ENCODE measurements around the gene COX4I2.

COX4I2 gene

GRCh38 chr20:31674895-31675827 is 37.4 kb downstream of the COX4I2 start:
- no peak overlapping the region for H3K4me3 ChIP-seq (ENCODE audit: low read depth, low read length)

- no peak overlapping the region for H3K4me3 ChIP-seq (ENCODE audit: low read depth, low read length)
Measured at GRCh38 chr20:31675828-31676608, 38.3 kb downstream of the COX4I2 start.

- no peak overlapping the region for H3K4me3 ChIP-seq (ENCODE audit: low read depth, low read length)
Measured at GRCh38 chr20:31676609-31676989, 38.9 kb downstream of the COX4I2 start.

- no peak overlapping the region for H3K4me3 ChIP-seq (ENCODE audit: low read depth, low read length)
Measured at GRCh38 chr20:31677553-31678260, 40.0 kb downstream of the COX4I2 start.

GRCh38 chr20:31678389-31679356 is 41.0 kb downstream of the COX4I2 start:
- no peak overlapping the region for H3K4me3 ChIP-seq (ENCODE audit: low read depth, low read length)

GRCh38 chr20:31679357-31680285 is 41.9 kb downstream of the COX4I2 start:
- no peak overlapping the region for H3K4me3 ChIP-seq (ENCODE audit: low read depth, low read length)

- H3K4me3 ChIP-seq (ENCODE audit: low read depth, low read length): no peak overlapping the region
Measured at GRCh38 chr20:31680286-31681127, 42.8 kb downstream of the COX4I2 start.

GRCh38 chr20:31681128-31681727 is 43.5 kb downstream of the COX4I2 start:
- no peak overlapping the region for H3K4me3 ChIP-seq (ENCODE audit: low read depth, low read length)

GRCh38 chr20:31681769-31682168 is 44.1 kb downstream of the COX4I2 start:
- no peak overlapping the region for H3K4me3 ChIP-seq (ENCODE audit: low read depth, low read length)

- no peak overlapping the region for H3K4me3 ChIP-seq (ENCODE audit: low read depth, low read length)
Measured at GRCh38 chr20:31682352-31682751, 44.6 kb downstream of the COX4I2 start.

GRCh38 chr20:31682927-31683326 is 45.2 kb downstream of the COX4I2 start:
- H3K4me3 ChIP-seq (ENCODE audit: low read depth, low read length): no peak overlapping the region

- H3K4me3 ChIP-seq (ENCODE audit: low read depth, low read length): no peak overlapping the region
Measured at GRCh38 chr20:31684153-31685015, 46.7 kb downstream of the COX4I2 start.

GRCh38 chr20:31685853-31686643 is 48.3 kb downstream of the COX4I2 start:
- H3K4me3 ChIP-seq (ENCODE audit: low read depth, low read length): no peak overlapping the region

- no peak overlapping the region for H3K4me3 ChIP-seq (ENCODE audit: low read depth, low read length)
Measured at GRCh38 chr20:31687777-31688176, 50.1 kb downstream of the COX4I2 start.

GRCh38 chr20:31689141-31689540 is 51.4 kb downstream of the COX4I2 start:
- H3K4me3 ChIP-seq (ENCODE audit: low read depth, low read length): no peak overlapping the region

- H3K4me3 ChIP-seq (ENCODE audit: low read depth, low read length): no peak overlapping the region
Measured at GRCh38 chr20:31690124-31690666, 52.5 kb downstream of the COX4I2 start.
